ENCODE measurements around the gene P2RX6. TPM values are rescaled to one million over a fixed set of nuclear protein-coding genes. Genes with fewer than 3 reads are reported as not detected.
A peak's percentile ranks its signal among the peaks of the same experiment; 100 is the strongest.

The P2RX6 gene
- total RNA-seq, 1 donor from 2014 or later, result 1.5 TPM

GRCh38 chr22:21013657-21014201 is 1.2 kb upstream of the P2RX6 start:
- no peak for DNase-seq
- Mint-ChIP-seq H3K4me1 (ENCODE audit: low read depth, unreplicated experiment) (peaks cover 35% of the 10 kb centered on the region), H3K27me3 (ENCODE audit: unreplicated experiment) (peaks cover 25% of the 10 kb centered on the region), H3K4me3 (ENCODE audit: unreplicated experiment) (peak overlapping the region; percentile 99), H3K36me3 (ENCODE audit: unreplicated experiment) (no peaks in the 10 kb centered on the region), H3K9me3 (ENCODE audit: unreplicated experiment) (peaks cover 10% of the 10 kb centered on the region), H3K27ac (ENCODE audit: unreplicated experiment) (peak overlapping the region; percentile 92)
- no peak for TF ChIP-seq CTCF (IDR thresholded peaks at IDR 0.05; ENCODE audit: partially characterized antibody, unreplicated experiment)

- peak; percentile 98 for DNase-seq
- Mint-ChIP-seq H3K27ac (ENCODE audit: unreplicated experiment) (peak overlapping the region; percentile 99), H3K36me3 (ENCODE audit: unreplicated experiment) (no peaks in the 10 kb centered on the region), H3K9me3 (ENCODE audit: unreplicated experiment) (peaks cover 10% of the 10 kb centered on the region), H3K4me3 (ENCODE audit: unreplicated experiment) (peak overlapping the region; percentile 99), H3K4me1 (ENCODE audit: low read depth, unreplicated experiment) (peaks cover 35% of the 10 kb centered on the region), H3K27me3 (ENCODE audit: unreplicated experiment) (peaks cover 25% of the 10 kb centered on the region)
- no peak for TF ChIP-seq CTCF (IDR thresholded peaks at IDR 0.05; ENCODE audit: partially characterized antibody, unreplicated experiment)
These were observed 701 bp upstream of the P2RX6 start for GRCh38 chr22:21014202-21014725.

GRCh38 chr22:21015466-21016006 is 571 bp downstream of the P2RX6 start:
- TF ChIP-seq CTCF (IDR thresholded peaks at IDR 0.05; ENCODE audit: partially characterized antibody, unreplicated experiment), result no peak
- DNase-seq, result no peak
- peaks cover 35% of the 10 kb centered on the region for H3K4me1 Mint-ChIP-seq (ENCODE audit: low read depth, unreplicated experiment)

GRCh38 chr22:21016644-21017420 is 1.9 kb downstream of the P2RX6 start:
- Mint-ChIP-seq H3K4me1 (ENCODE audit: low read depth, unreplicated experiment) (peaks cover 32% of the 10 kb centered on the region), H3K9me3 (ENCODE audit: unreplicated experiment) (peaks cover 6% of the 10 kb centered on the region), H3K4me3 (ENCODE audit: unreplicated experiment) (peak overlapping the region; percentile 59), H3K36me3 (ENCODE audit: unreplicated experiment) (no peaks in the 10 kb centered on the region), H3K27ac (ENCODE audit: unreplicated experiment) (peak overlapping the region; percentile 99), H3K27me3 (ENCODE audit: unreplicated experiment) (peaks cover 27% of the 10 kb centered on the region)
- DNase-seq, result no peak
- no peak for TF ChIP-seq CTCF (IDR thresholded peaks at IDR 0.05; ENCODE audit: partially characterized antibody, unreplicated experiment)

More at GRCh38 chr22:21015466-21016006, 571 bp downstream of the P2RX6 start:
- H3K4me3 Mint-ChIP-seq (ENCODE audit: unreplicated experiment), result peak overlapping the region; percentile 99
- H3K27ac Mint-ChIP-seq (ENCODE audit: unreplicated experiment), result peak overlapping the region; percentile 99
- peaks cover 25% of the 10 kb centered on the region for H3K27me3 Mint-ChIP-seq (ENCODE audit: unreplicated experiment)
- H3K9me3 Mint-ChIP-seq (ENCODE audit: unreplicated experiment), result peaks cover 10% of the 10 kb centered on the region
- H3K36me3 Mint-ChIP-seq (ENCODE audit: unreplicated experiment), result no peaks in the 10 kb centered on the region

Measured in glutamatergic neuron (in vitro differentiated cells).